H9 (cell line): ENCODE results near the gene P4HA1. TPM values are rescaled to one million over a fixed set of nuclear protein-coding genes. Genes with fewer than 3 reads are reported as not detected.

Experiments used
- DNase-seq: peaks from one replicate; pipeline ENCODE4 v3.0.0-alpha.2; 2017
- H2AFZ ChIP-seq: one replicate; pipeline ENCODE4 v1.6.1; 2013; ENCODE audit warnings: mild to moderate bottlenecking, low read length, control low read depth, moderate library complexity
- H2AK5ac ChIP-seq: 2 replicates; pipeline ENCODE4 v1.6.1; 2013; ENCODE audit warnings: low read length, control low read depth, mixed read lengths; ENCODE audit not compliant: insufficient read length
- H2BK120ac ChIP-seq: one replicate; pipeline ENCODE4 v1.6.1; 2013; ENCODE audit warnings: low read depth, mild to moderate bottlenecking, low read length, control low read depth, inconsistent platforms; ENCODE audit not compliant: poor library complexity, severe bottlenecking
- H2BK12ac ChIP-seq: 2 replicates; pipeline ENCODE4 v1.6.1; 2013; ENCODE audit warnings: low read length, control low read depth, mixed read lengths, low read depth; ENCODE audit not compliant: insufficient read length
- H2BK15ac ChIP-seq: 2 replicates; pipeline ENCODE4 v1.6.1; 2013; ENCODE audit warnings: low read depth, low read length, control low read depth
- H2BK20ac ChIP-seq: one replicate; pipeline ENCODE4 v1.6.1; 2013; ENCODE audit warnings: low read depth, mild to moderate bottlenecking, low read length, control low read depth, inconsistent platforms; ENCODE audit not compliant: poor library complexity, severe bottlenecking
- H2BK5ac ChIP-seq: 2 replicates; pipeline ENCODE4 v1.6.1; 2013; ENCODE audit warnings: low read length, control low read depth, mixed read lengths; ENCODE audit not compliant: insufficient read length
- H3K14ac ChIP-seq: 2 replicates; pipeline ENCODE4 v1.6.1; 2013; ENCODE audit warnings: low read length, control low read depth; ENCODE audit not compliant: insufficient read depth
- H3K18ac ChIP-seq: 2 replicates; pipeline ENCODE4 v1.6.1; 2013; ENCODE audit warnings: low read depth, mild to moderate bottlenecking, mixed read lengths, low read length, control low read depth; ENCODE audit not compliant: insufficient read length
- H3K23ac ChIP-seq: 2 replicates; pipeline ENCODE4 v1.6.1; 2013; ENCODE audit warnings: low read length, control low read depth, mixed read lengths, low read depth; ENCODE audit not compliant: insufficient read length
- H3K23me2 ChIP-seq: 2 replicates; pipeline ENCODE4 v1.6.1; 2013; ENCODE audit warnings: low read depth, mild to moderate bottlenecking, mixed read lengths, low read length, control low read depth; ENCODE audit not compliant: insufficient read length, poor library complexity, severe bottlenecking
- H3K27ac ChIP-seq: 2 replicates; pipeline ENCODE4 v1.5.1; 2013; ENCODE audit warnings: low read length, control low read depth, mixed read lengths, low read depth; ENCODE audit not compliant: insufficient read length
- H3K27me3 ChIP-seq: 2 replicates; pipeline ENCODE4 v1.6.1; 2013; ENCODE audit warnings: low read length, control low read depth, inconsistent platforms; ENCODE audit not compliant: insufficient read depth
- H3K4ac ChIP-seq: 2 replicates; pipeline ENCODE4 v1.6.1; 2013; ENCODE audit warnings: low read depth, mild to moderate bottlenecking, control low read depth, inconsistent platforms, low read length, moderate library complexity
- H3K4me1 ChIP-seq: 2 replicates; pipeline ENCODE4 v1.6.1; 2013; ENCODE audit warnings: low read length, control low read depth, inconsistent platforms; ENCODE audit not compliant: insufficient read depth
- H3K4me2 ChIP-seq: 2 replicates; pipeline ENCODE4 v1.6.1; 2013; ENCODE audit warnings: low read length, control low read depth, mixed read lengths; ENCODE audit not compliant: insufficient read length, insufficient read depth
- H3K56ac ChIP-seq: 2 replicates; pipeline ENCODE4 v1.6.1; 2013; ENCODE audit warnings: low read depth, mild to moderate bottlenecking, mixed read lengths, low read length, control low read depth; ENCODE audit not compliant: insufficient read length
- H3K79me1 ChIP-seq: 2 replicates; pipeline ENCODE4 v1.6.1; 2013; ENCODE audit warnings: low read depth, mild to moderate bottlenecking, moderate library complexity, low read length, control low read depth, inconsistent platforms; ENCODE audit not compliant: insufficient read depth, poor library complexity, severe bottlenecking
- H3K79me2 ChIP-seq: 2 replicates; pipeline ENCODE4 v1.6.1; 2013; ENCODE audit warnings: low read length, control low read depth, inconsistent platforms; ENCODE audit not compliant: insufficient read depth
- H3K9ac ChIP-seq: 2 replicates; pipeline ENCODE4 v1.6.1; 2013; ENCODE audit warnings: low read length, control low read depth, mixed read lengths; ENCODE audit not compliant: insufficient read length; ENCODE audit errors: extremely low read depth
- H3K9me3 ChIP-seq: one replicate; pipeline ENCODE4 v1.6.1; 2013; ENCODE audit warnings: low read depth, low read length, inconsistent platforms; ENCODE audit not compliant: control insufficient read depth
- H3T11ph ChIP-seq: one replicate; pipeline ENCODE4 v1.6.1; 2013; ENCODE audit warnings: mild to moderate bottlenecking, low read length, control low read depth, inconsistent platforms
- H4K20me1 ChIP-seq: one replicate; pipeline ENCODE4 v1.6.1; 2013; ENCODE audit not compliant: control insufficient read depth, insufficient read length, insufficient read depth
- H4K5ac ChIP-seq: 2 replicates; pipeline ENCODE4 v1.6.1; 2013; ENCODE audit warnings: low read depth, mild to moderate bottlenecking, mixed read lengths, low read length, control low read depth; ENCODE audit not compliant: insufficient read length
- H4K8ac ChIP-seq: replicated peaks from 2 replicates; pipeline ENCODE4 v1.6.1; 2013; ENCODE audit warnings: low read length, control low read depth, mixed read lengths, low read depth; ENCODE audit not compliant: insufficient read length
- H4K91ac ChIP-seq: 2 replicates; pipeline ENCODE4 v1.6.1; 2013; ENCODE audit warnings: low read depth, mild to moderate bottlenecking, moderate library complexity, mixed read lengths, low read length, control low read depth; ENCODE audit not compliant: insufficient read length
- H3K27ac Mint-ChIP-seq, 3 experiments: 2 replicates in 2 of 3; 3 replicates in 1 of 3; pipeline ENCODE4 v1.8.0; 2020 to 2021; ENCODE audit warnings: mixed read lengths in 3 of 3, mild to moderate bottlenecking in 1 of 3, moderate library complexity in 1 of 3
- H3K27me3 Mint-ChIP-seq: 2 replicates; pipeline ENCODE4 v1.8.0; 2021; ENCODE audit warnings: low read depth, mild to moderate bottlenecking, moderate library complexity, mixed read lengths
- H3K36me3 Mint-ChIP-seq, 3 experiments: 2 replicates in 2 of 3; 3 replicates in 1 of 3; pipeline ENCODE4 v1.8.0; 2020 to 2021; ENCODE audit warnings: low read depth in 3 of 3, mixed read lengths in 3 of 3; ENCODE audit not compliant: insufficient read depth in 1 of 3
- H3K4me1 Mint-ChIP-seq, 2 experiments: 2 replicates each; pipeline ENCODE4 v1.8.0; 2020; ENCODE audit warnings: mixed read lengths in 2 of 2
- H3K4me3 Mint-ChIP-seq, 2 experiments: 2 replicates in 1 of 2; 3 replicates in 1 of 2; pipeline ENCODE4 v1.8.0; 2020 to 2021; ENCODE audit warnings: mild to moderate bottlenecking in 2 of 2, mixed read lengths in 2 of 2, moderate library complexity in 1 of 2
- H3K9me3 Mint-ChIP-seq, 2 experiments: 2 replicates in 1 of 2; 3 replicates in 1 of 2; pipeline ENCODE4 v1.8.0; 2020; ENCODE audit warnings: mild to moderate bottlenecking in 2 of 2, mixed read lengths in 2 of 2, moderate library complexity in 1 of 2
- WGBS: extraction: QIAGEN DNeasy Blood & Tissue Kit; methylation state at CpG from one replicate; pipeline ENCODE4 v1.1.7; 2013; ENCODE audit warnings: missing lambda C conversion rate, low lambda C conversion rate, mixed read lengths; ENCODE audit not compliant: insufficient read length; ENCODE audit errors: extremely low coverage; 5-methylcytosine and 5-hydroxymethylcytosine counted together
- total RNA-seq: library from RNA; stranded (reverse); gene quantifications from 2 replicates; pipeline ENCODE4 v1.2.1, GENCODE V29; 2021
- TF ChIP-seq, protein P1 (sequence below): fragments of 200-600 bp; sonication (generic); conservative IDR thresholded peaks from 3 replicates; pipeline ENCODE4 v1.8.0; 2021; ENCODE audit warnings: antibody characterized with exemption, mild to moderate bottlenecking

Gene P4HA1
- total RNA-seq, 1 experiment from 2014 or later: 48.6 TPM

DNA sequence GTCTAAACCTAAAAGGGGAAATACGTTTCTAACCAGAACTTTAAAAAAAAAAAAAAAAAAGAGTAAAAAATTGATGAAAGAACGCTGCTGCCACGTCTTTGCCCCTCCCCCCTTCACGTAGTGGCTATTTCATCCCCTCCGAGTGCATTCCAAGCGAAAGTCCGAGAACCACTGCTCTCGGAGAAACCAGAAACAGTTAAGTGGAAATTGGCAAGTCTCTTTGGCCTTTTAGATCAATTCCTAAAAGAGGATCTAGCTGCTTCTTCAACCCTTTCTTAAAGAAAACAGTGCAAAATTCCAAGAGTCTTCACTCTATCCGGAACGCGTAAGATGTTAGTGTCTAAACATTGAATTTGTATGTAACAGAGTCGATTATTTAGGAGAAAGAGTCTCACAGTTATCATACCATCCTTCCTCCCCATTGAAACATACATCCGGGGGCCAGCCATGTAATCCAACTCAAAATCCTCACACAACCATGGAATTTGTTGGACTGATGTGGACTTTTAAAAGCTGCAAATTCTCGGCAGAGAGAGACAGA is 1.1 kb downstream of the P4HA1 start:
- Histone ChIP-seq H3K4me2 (peak overlapping the region; percentile 78), H3K56ac (no peak overlapping the region), H3T11ph (no peak overlapping the region), H3K9ac (peak overlapping the region; percentile 73), H2BK20ac (no peak overlapping the region), H3K79me1 (no peaks in the 10 kb centered on the region), H3K4me1 (no peaks in the 10 kb centered on the region), H2BK5ac (no peak overlapping the region), H3K18ac (no peak overlapping the region), H2BK120ac (no peak overlapping the region), H3K14ac (peak overlapping the region; percentile 84; the same call in 1 of the 2 replicates), H3K27me3 (no peaks in the 10 kb centered on the region), H2BK15ac (no peak overlapping the region), H3K4ac (no peak overlapping the region), H4K20me1 (no peaks in the 10 kb centered on the region), H2BK12ac (no peak overlapping the region), H3K27ac (no peak overlapping the region), H2AK5ac (no peak overlapping the region), H3K79me2 (no peaks in the 10 kb centered on the region), H4K8ac (no peak overlapping the region), H3K23ac (no peak overlapping the region), H2AFZ (no peak overlapping the region), H3K9me3 (no peaks in the 10 kb centered on the region), H4K91ac (no peak overlapping the region), H4K5ac (no peak overlapping the region), H3K23me2 (peaks cover 7% of the 10 kb centered on the region)
- Mint-ChIP-seq H3K27ac (peak overlapping the region; percentile 83 to 98 (median 87); a peak in 6 of 7 replicates), H3K27me3 (no peaks in the 10 kb centered on the region), H3K4me3 (peak overlapping the region; percentile 94 to 95), H3K4me1 (peaks cover 18 to 21% of the 10 kb centered on the region in 2 experiments), H3K36me3 (no peaks in the 10 kb centered on the region), H3K9me3 (no peaks in the 10 kb centered on the region)
- TF ChIP-seq, protein P1, sequence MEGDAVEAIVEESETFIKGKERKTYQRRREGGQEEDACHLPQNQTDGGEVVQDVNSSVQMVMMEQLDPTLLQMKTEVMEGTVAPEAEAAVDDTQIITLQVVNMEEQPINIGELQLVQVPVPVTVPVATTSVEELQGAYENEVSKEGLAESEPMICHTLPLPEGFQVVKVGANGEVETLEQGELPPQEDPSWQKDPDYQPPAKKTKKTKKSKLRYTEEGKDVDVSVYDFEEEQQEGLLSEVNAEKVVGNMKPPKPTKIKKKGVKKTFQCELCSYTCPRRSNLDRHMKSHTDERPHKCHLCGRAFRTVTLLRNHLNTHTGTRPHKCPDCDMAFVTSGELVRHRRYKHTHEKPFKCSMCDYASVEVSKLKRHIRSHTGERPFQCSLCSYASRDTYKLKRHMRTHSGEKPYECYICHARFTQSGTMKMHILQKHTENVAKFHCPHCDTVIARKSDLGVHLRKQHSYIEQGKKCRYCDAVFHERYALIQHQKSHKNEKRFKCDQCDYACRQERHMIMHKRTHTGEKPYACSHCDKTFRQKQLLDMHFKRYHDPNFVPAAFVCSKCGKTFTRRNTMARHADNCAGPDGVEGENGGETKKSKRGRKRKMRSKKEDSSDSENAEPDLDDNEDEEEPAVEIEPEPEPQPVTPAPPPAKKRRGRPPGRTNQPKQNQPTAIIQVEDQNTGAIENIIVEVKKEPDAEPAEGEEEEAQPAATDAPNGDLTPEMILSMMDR: no peak
- WGBS: no CpG with 5 or more reads among the region's 14 CpGs
- DNase-seq: no peak
